A549 (cell line): ENCODE measurements around the gene ICA1L. TPM values are rescaled to one million over a fixed set of nuclear protein-coding genes. Genes with fewer than 3 reads are reported as not detected.
"Not testable (repeated sequence)": the region's sequence is repeated elsewhere in the genome, so short reads cannot be mapped to it uniquely, and the experiment has no call there.

Experiments used
- ATAC-seq, 2 experiments: fragments of 200-7000 bp in 1 of 2; fragments of >200 bp in 1 of 2; cut with Nextera tagmentation in 1 of 2; cut with Tn5 transposase in 1 of 2; 3 replicates each; pipeline versions ENCODE4 v1.8.0 to v1.9.1; 2018 to 2020; ENCODE audit warnings: mild to moderate bottlenecking in 1 of 2, moderate library complexity in 1 of 2
- CTCF ChIA-PET: fragments of 300-600 bp; sonication (Branson Sonifier 250); formaldehyde crosslinking; extraction: SDS; loops from one replicate; lab custom pipeline; 2021; ENCODE audit warnings: antibody characterized with exemption, inconsistent platforms; lab: Yijun Ruan, JAX
- POLR2A ChIA-PET: fragments of 350-600 bp; formaldehyde crosslinking; extraction: SDS; loops from one replicate; lab custom pipeline; 2021; ENCODE audit warnings: antibody characterized with exemption, inconsistent platforms; lab: Yijun Ruan, JAX
- DNase-seq, 2 experiments: peaks; one replicate each; pipeline versions ENCODE4 v3.0.0 to v3.0.0-alpha.2; 2011 to 2016; ENCODE audit warnings: low read depth in 1 of 2, low spot score in 1 of 2
- FAIRE-seq: peaks from 2 replicates; lab custom pipeline; 2011; peaks lifted over from hg19 to GRCh38; lab: Jason Lieb, UNC
- H3K27ac ChIP-seq, 2 experiments: fragments of >200 bp; sonication (Bioruptor Twin); formaldehyde crosslinking; 3 replicates each; pipeline ENCODE4 v1.5.1; 2016 to 2017
- H3K4me1 ChIP-seq: fragments of >200 bp; sonication (Bioruptor Twin); formaldehyde crosslinking; 3 replicates; pipeline ENCODE4 v1.6.1; 2016
- H3K4me2 ChIP-seq: fragments of >200 bp; sonication (Bioruptor Twin); formaldehyde crosslinking; 3 replicates; pipeline ENCODE4 v1.6.1; 2016
- H3K4me3 ChIP-seq: fragments of >200 bp; sonication (Bioruptor Twin); formaldehyde crosslinking; 3 replicates; pipeline ENCODE4 v1.5.1; 2016
- H3K9me3 ChIP-seq: fragments of >200 bp; sonication (Bioruptor Twin); formaldehyde crosslinking; 3 replicates; pipeline ENCODE4 v1.6.1; 2016
- EHMT2 ChIP-seq: fragments of 200-600 bp; sonication (generic); IDR thresholded peaks from 2 replicates; pipeline ENCODE4 v1.6.1; 2016; ENCODE audit warnings: antibody characterized with exemption, low read depth, mild to moderate bottlenecking, moderate library complexity
- FOSL2 ChIP-seq, 2 experiments: fragments of 450-650 bp in 1 of 2; fragments of >200 bp in 1 of 2; sonication (Bioruptor Twin) in 1 of 2; formaldehyde crosslinking; IDR thresholded peaks; 2 replicates each; pipeline versions ENCODE4 v1.5.0 to v1.6.1; 2016 to 2020; ENCODE audit warnings: mild to moderate bottlenecking in 1 of 2, moderate library complexity in 1 of 2
- JUN ChIP-seq, 2 experiments: fragments of >200 bp; sonication (Bioruptor Twin); formaldehyde crosslinking; IDR thresholded peaks; 2 replicates in 1 of 2; 3 replicates in 1 of 2; pipeline ENCODE4 v1.6.1; 2016 to 2017
- KDM5A ChIP-seq: fragments of 200-600 bp; sonication (generic); IDR thresholded peaks from 2 replicates; pipeline ENCODE4 v1.6.1; 2016; ENCODE audit warnings: antibody characterized with exemption, mild to moderate bottlenecking
- SREBF2 ChIP-seq: fragments of 450-650 bp; IDR thresholded peaks from 2 replicates; pipeline ENCODE4 v1.6.1; 2014; ENCODE audit warnings: mild to moderate bottlenecking, moderate library complexity
- WGBS: methylation state at CpG from one replicate; pipeline ENCODE4 v1.1.6; 2017; ENCODE audit errors: missing lambda C conversion rate; 5-methylcytosine and 5-hydroxymethylcytosine counted together
- polyA plus RNA-seq, 4 experiments: library from polyadenylated mRNA; depleted of rRNA in 3 of 4; stranded (reverse); fragments of >200 nt; fragmentation: RNase III in 1 of 4; extraction: RNeasy Plus Mini Kit Qiagen cat#74134 plus additional on column Dnase treatment in 1 of 4; gene quantifications; 2 replicates in 3 of 4; 3 replicates in 1 of 4; pipeline ENCODE4 v1.2.3, GENCODE V29; 2011 to 2017
- TF ChIP-seq, protein P1 (sequence below): fragments of 200-600 bp; sonication (generic); IDR thresholded peaks from 2 replicates; pipeline ENCODE4 v1.6.1; 2016; ENCODE audit warnings: antibody characterized with exemption, mild to moderate bottlenecking, moderate library complexity
- TF ChIP-seq, protein P2 (sequence below): fragments of 450-650 bp; IDR thresholded peaks from 2 replicates; pipeline ENCODE4 v1.6.1; 2014; ENCODE audit warnings: antibody characterized with exemption
- TF ChIP-seq, protein P3 (sequence below): fragments of >200 bp; sonication (Bioruptor Twin); formaldehyde crosslinking; IDR thresholded peaks from 2 replicates; pipeline ENCODE4 v1.6.1; 2016

The ICA1L gene
- polyA plus RNA-seq, 2 of the 4 experiments (the other 2 are of a cell fraction): 2.2 to 6.0 TPM

DNA sequence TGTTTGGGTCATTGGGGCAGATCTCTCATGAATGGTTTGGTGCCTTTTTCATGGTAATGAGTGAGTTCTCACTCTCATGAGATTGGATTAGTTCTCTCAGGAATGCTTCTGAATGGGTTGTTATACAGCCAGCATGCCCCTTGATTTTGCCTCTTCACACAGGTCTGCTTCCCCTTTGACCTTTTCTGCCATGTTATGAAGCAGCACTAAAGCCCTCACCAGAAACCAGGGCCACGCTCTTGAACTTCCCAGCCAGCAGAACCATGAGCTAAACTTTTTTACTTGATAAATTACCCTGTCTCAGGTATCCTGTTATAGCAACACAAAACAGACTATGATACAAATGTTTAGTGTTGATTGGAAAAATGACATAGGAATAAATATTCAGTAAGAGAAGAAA lies 57.3 kb downstream of the ICA1L start (continued):
- TF ChIP-seq, protein P1, sequence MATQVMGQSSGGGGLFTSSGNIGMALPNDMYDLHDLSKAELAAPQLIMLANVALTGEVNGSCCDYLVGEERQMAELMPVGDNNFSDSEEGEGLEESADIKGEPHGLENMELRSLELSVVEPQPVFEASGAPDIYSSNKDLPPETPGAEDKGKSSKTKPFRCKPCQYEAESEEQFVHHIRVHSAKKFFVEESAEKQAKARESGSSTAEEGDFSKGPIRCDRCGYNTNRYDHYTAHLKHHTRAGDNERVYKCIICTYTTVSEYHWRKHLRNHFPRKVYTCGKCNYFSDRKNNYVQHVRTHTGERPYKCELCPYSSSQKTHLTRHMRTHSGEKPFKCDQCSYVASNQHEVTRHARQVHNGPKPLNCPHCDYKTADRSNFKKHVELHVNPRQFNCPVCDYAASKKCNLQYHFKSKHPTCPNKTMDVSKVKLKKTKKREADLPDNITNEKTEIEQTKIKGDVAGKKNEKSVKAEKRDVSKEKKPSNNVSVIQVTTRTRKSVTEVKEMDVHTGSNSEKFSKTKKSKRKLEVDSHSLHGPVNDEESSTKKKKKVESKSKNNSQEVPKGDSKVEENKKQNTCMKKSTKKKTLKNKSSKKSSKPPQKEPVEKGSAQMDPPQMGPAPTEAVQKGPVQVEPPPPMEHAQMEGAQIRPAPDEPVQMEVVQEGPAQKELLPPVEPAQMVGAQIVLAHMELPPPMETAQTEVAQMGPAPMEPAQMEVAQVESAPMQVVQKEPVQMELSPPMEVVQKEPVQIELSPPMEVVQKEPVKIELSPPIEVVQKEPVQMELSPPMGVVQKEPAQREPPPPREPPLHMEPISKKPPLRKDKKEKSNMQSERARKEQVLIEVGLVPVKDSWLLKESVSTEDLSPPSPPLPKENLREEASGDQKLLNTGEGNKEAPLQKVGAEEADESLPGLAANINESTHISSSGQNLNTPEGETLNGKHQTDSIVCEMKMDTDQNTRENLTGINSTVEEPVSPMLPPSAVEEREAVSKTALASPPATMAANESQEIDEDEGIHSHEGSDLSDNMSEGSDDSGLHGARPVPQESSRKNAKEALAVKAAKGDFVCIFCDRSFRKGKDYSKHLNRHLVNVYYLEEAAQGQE: no peak
- no peak for TF ChIP-seq SREBF2

DNA sequence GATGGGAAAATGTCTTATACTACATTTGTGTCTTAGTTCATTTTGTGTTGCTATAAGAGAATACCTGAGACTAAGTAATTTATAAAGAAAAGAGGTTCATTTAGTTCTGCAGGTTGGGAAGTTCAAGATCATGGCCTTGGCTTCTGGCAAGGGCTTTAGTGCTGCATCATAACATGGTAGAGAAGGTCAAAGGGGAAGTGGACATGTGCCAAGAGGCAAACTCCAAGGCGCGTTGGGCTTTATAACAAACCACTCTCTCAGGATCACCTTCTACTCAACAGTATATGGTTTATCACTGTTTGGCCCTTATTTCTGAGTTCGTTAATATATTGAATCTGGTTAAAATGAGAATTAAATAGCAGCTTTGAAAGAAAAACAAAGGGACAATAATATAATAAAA lies 58.2 kb downstream of the ICA1L start:
- Histone ChIP-seq H3K4me3 (no peak overlapping the region), H3K9me3 (no peaks in the 10 kb centered on the region), H3K27ac (no peak overlapping the region), H3K4me2 (no peak overlapping the region), H3K4me1 (peaks cover 13% of the 10 kb centered on the region)
- no peak for TF ChIP-seq KDM5A
- TF ChIP-seq EHMT2: no peak
- no peak for ATAC-seq
- POLR2A ChIA-PET: no interaction called here
- 85% methylated on average over 3 of the region's 3 CpGs for WGBS
- CTCF ChIA-PET: no interaction called here
- no peak for FAIRE-seq
- no peak for DNase-seq

DNA sequence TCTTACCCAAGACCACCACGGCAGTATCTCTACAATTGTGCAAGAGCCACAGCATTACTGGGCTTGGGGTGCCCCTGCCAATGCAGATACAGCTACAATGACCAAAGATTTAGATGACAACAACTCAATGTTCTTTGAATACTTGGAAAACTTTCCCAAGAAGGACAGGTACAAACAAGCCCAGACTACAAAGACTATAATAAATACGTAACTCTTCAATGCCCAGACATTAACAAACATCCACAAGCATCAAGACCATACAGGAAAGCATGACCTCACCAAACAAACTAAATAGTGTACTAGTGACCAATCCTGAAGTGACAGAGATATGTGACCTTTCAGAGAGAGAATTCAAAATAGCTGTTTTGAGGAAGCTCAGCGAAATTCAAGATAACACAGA lies 62.8 kb downstream of the ICA1L start:
- CTCF ChIA-PET: interaction anchor here (1.4 kb wide), 1 partner anchor 219 kb away, joined by 4 read pairs; no protein-coding TSS in a partner anchor
- H3K27ac ChIP-seq: peak overlapping the region; percentile 87 to 88; a peak in 5 of 6 replicates

DNA sequence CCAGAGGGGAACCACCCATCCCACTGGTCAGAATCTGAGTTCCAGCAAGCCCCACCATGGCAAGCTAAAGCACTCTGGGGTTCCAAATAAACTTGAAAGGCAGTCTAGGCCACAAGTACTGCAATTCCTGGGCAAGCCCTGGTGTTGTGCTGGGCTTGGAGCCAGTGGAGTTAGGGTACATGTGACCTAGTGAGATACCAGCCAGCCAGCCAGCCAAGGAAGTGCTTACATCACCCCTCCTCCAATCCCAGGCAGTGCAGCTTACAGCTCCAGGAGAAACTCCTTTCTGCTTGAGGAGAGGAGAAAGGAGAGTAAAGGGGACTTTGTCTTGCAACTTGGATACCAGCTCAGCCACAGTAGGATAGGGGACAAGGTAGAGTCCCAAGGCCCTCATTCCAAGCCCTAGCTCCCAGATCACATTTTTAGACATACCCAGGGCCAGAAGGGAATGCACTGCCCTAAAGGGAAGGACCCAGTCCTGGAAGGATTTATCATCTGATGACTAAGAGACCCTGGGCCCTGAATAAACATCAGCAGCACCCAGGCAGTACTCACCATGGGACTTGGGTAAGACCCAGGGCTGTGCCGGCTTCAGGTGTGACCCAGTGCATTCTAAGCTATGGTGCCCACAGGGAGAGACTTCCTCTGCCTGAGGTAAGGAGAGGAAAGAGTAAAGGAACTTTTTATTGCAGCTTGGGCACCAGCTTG lies 64.0 kb downstream of the ICA1L start:
- ATAC-seq (peak; percentile 96 to 98), DNase-seq (peak in 1 of 2 experiments; percentile 76)
- TF ChIP-seq, protein P2, sequence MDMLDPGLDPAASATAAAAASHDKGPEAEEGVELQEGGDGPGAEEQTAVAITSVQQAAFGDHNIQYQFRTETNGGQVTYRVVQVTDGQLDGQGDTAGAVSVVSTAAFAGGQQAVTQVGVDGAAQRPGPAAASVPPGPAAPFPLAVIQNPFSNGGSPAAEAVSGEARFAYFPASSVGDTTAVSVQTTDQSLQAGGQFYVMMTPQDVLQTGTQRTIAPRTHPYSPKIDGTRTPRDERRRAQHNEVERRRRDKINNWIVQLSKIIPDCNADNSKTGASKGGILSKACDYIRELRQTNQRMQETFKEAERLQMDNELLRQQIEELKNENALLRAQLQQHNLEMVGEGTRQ: peak; percentile 31; the same call in 1 of the 2 replicates
- TF ChIP-seq JUN (IDR thresholded peaks at IDR 0.05): peak in 1 of 2 experiments; percentile 27; a peak in 1 of 5 replicates
- TF ChIP-seq FOSL2 (IDR thresholded peaks at IDR 0.05): 0 out of 2 replicates have a peak, but pooled peaks have one; percentile 18
- TF ChIP-seq FOSL2 (CRISPR knock-in tag; IDR thresholded peaks at IDR 0.05): peak; percentile 25; the same call in 1 of the 2 replicates
- no CpG with 5 or more reads among the region's 1 CpG for WGBS
- POLR2A ChIA-PET: interaction anchor here (1.1 kb wide), 1 partner anchor 172 kb away, joined by 5 read pairs; no protein-coding TSS in a partner anchor
- H3K9me3 ChIP-seq, FAIRE-seq, H3K4me3 ChIP-seq: not testable (repeated sequence)
- peak overlapping the region; percentile 69 for H3K4me2 ChIP-seq
- CTCF ChIA-PET: interaction anchor here (1.4 kb wide), 2 partner anchors 22 to 218 kb away, joined by 4 read pairs; no protein-coding TSS in a partner anchor
- peak overlapping the region; percentile 87 to 88 for H3K27ac ChIP-seq
- peaks cover 23% of the 10 kb centered on the region for H3K4me1 ChIP-seq

More for the DNA sequence above, 62.8 kb downstream of the ICA1L start:
- POLR2A ChIA-PET: no interaction called here
- no peak for FAIRE-seq
- no peak overlapping the region for H3K4me3 ChIP-seq
- ATAC-seq: no peak
- TF ChIP-seq SREBF2: no peak
- TF ChIP-seq, protein P3, sequence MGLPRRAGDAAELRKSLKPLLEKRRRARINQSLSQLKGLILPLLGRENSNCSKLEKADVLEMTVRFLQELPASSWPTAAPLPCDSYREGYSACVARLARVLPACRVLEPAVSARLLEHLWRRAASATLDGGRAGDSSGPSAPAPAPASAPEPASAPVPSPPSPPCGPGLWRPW: no peak
- no peaks in the 10 kb centered on the region for H3K9me3 ChIP-seq
- DNase-seq: no peak
- peak overlapping the region; percentile 69; the same call in 1 of the 3 replicates for H3K4me2 ChIP-seq
- peaks cover 23% of the 10 kb centered on the region for H3K4me1 ChIP-seq
- 93% methylated on average over 3 of the region's 3 CpGs for WGBS

DNA sequence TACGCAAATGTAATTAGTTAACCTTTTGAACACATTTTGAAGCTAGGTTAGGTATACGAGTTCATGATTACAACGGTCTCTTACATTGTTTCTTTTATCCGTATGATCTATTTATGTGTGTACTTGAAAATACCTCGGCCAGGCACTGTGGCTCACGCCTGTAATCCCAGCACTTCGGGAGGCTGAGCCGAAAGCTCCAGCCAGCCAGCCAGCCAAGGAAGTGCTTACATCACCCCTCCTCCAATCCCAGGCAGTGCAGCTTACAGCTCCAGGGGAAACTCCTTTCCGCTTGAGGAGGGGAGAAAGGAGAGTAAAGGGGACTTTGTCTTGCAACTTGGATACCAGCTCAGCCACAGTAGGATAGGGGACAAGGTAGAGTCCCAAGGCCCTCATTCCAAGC lies 65.7 kb downstream of the ICA1L start:
- FAIRE-seq, ATAC-seq, DNase-seq, H3K4me3 ChIP-seq, H3K4me2 ChIP-seq, H3K9me3 ChIP-seq, POLR2A ChIA-PET, H3K27ac ChIP-seq: not testable (repeated sequence)
- 95% methylated on average over 9 of the region's 9 CpGs for WGBS
- peaks cover 23% of the 10 kb centered on the region for H3K4me1 ChIP-seq
- CTCF ChIA-PET: interaction anchor here (1.4 kb wide), 1 partner anchor 21 kb away, joined by 4 read pairs; no protein-coding TSS in a partner anchor
